Measurements from ENCODE around the gene NUB1.

NUB1 gene

DNA sequence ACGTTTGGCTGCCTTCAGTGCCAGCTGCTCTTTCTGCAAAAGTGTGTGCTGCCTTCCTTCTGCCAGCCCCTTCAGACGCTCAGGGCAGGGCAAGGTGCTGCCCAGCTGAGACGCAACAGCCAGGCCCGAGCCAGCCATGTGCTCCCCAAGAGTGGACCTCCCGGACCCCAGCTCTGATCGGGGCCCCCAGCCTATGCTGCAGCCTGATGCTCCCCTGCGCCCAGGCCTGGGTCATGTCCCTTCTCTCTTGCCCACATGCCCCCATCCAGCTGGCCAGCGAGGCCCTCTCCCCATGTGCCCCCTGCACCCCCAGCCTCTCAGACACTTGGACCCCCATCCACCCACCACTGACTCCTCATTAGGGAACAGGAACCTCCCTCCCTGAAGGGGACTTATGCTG lies 50.4 kb downstream of the NUB1 start:
- DNase-seq, result no peak

DNA sequence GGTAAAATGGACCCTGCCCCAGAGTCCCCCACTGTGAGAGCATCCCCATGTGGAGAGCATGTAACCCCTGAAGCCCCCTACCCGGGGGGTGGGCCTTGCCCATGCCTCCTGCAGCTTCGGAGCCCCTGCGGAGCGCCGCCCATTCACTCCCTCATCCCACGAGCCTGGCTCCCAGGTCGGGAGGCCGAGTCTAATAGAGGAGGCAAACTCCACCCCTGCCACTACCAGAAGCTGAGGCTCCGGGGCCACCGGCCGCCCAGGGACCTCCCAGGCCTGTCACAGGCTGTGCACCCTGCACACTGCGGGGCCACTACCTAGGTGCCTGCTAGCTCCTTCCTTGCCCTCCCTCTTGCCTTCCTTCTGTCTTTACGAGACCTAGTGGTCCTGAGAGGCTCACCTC lies 50.8 kb downstream of the NUB1 start:
- DNase-seq, result no peak

DNA sequence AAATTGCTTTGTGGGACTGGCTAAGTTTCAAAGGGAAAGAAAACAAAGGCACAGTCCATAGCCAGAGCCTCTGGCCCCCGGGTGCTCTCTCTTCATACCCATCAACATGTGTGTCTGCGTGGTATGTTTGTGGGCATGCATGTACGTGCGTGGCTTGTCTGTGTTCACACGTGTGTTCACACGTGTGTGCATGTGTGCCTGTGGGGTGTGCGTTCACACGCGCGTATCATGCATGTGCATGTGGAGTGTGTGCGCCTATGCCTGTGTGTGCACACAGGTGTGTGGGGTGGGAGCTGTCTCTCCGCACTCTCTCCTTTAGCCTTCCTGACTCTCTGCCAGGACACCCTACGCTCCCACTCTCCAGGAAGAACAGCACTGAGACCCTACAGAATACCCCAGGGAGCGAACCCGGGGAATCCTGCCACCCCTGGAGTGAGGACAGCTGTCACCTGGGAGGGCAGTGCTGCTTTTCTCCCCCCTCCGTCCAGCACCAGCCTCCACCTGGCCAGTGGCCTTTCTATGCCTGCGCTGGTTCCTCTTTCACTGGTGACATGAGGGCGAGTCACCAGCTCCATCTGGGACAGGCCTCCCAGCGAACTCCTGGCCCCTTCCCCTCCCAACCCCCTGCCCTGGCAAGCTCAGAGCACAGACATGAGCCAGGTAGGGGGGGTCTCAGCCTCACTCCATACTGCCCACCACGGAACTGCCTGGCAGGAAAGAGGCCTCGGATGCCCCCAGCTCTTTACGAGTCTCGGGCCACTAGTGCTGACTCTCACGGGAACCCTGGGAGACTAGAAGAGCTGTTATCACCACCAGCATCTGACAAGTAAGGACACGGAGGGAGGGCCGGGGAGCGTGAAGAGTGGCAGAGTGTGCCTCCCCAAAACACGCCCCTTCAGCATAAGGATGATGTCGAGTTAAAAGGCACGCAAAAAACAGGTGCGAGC lies 51.7 kb downstream of the NUB1 start:
- DNase-seq, result no peak

DNA sequence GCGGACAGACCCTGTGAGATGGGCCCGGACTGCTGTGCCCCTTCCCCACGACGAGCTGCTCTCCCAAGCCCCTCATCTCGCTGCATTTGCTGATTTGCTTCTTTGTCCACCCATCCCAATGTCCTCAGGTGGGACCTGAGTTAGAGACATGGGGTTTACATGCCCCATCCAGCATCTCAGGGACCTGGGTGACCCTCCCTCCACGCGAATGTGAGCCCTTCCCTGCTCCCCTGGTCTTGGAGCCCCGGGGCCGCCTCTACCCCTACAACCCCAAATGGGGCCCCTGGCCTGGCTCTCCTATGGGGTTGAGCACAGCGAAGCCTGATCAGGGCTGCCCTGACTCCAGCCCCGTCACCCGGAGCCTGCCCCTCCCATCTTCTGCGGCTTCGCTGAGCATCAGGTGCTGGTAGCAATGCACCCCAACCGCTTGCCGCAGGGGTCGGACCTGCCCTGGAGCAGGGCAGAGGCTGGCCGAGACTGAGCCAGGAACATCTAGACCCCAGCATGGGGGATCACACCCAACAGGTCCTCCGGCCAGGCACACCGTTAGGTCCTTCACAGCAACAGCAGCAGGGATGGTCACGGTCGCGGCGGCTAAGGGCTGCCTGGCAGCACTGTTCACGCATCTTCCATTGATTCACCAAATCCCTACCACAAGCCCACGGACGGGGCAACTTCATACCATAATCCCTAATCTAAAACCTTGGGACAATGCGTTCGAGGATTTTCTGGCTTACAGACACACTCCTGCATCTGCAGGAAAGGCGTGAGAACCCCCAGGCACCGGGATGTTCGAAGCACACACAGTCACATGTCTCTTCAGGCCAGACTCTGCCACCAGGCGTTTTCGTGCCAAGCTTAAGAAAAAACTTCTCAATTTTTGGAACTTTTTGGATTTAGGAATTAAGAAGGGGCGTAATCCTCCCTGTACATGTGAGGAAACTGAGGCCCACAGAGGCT lies 52.7 kb downstream of the NUB1 start:
- DNase-seq, result no peak

DNA sequence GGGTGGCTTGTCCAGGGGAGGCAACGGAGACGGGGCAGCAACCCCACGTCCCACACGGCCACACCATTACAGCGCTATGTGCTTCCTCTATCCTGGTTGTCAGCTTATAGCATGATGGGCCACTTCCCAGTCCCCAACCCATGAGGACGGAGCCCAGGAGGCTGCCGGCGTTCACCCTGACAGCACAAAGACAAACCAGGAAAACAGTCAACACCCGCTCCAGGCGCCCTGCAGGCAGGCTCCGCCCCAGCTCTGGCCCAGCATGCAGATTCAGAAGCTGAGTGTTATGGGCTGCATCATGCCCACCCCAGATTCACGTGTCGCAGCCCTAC lies 53.4 kb downstream of the NUB1 start:
- DNase-seq, result no peak

DNA sequence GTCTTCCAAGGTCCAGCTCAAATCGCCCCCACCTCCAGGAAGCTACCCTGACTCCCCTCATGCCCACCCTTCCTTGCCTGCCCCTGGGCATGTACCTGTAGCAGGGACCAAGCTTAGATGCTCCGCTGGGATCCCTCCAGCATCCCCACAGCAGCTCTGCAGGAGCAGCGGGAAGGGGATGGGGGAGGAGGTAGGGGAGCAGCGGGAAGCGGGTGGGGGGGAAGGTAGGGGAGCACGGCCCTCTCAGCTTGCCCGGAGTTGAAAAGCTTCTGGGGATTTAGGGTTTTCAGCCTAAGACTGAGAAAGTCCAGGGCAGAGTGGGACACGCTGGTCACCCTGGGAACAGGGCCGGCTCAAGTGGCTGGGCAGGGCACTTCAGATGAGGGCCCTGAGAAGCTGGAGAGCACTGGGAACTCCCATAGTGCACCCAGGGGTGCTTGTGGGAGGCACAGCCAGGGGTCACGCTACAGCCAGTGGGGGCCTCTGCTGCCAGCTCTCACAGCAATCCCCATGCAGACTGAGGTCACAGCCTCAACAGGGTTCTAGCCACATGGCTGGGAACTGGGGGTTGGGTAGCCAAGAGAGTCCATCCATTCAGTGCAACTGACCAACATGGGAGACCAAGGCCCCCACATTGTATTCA lies 54.8 kb downstream of the NUB1 start:
- no peak for DNase-seq

DNA sequence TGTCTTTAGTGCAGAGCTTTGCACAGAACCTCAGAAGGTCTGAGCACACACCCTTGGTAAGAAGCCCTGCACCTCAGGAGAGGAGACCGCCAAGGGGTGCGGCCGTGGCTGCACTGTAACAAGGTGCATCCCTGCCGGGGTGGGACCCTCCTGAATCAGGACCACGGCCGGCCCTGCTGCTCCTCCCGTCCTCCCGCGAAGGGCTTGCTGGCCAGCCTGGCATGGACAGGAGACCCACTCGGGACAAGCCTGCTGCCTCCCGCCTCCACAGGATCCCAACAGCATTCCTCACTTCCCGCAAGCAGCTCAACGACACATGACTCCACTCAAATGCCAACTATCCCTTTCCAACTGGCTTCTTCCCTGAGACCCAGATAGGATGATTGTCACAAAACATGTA lies 55.4 kb downstream of the NUB1 start:
- no peak for DNase-seq

DNA sequence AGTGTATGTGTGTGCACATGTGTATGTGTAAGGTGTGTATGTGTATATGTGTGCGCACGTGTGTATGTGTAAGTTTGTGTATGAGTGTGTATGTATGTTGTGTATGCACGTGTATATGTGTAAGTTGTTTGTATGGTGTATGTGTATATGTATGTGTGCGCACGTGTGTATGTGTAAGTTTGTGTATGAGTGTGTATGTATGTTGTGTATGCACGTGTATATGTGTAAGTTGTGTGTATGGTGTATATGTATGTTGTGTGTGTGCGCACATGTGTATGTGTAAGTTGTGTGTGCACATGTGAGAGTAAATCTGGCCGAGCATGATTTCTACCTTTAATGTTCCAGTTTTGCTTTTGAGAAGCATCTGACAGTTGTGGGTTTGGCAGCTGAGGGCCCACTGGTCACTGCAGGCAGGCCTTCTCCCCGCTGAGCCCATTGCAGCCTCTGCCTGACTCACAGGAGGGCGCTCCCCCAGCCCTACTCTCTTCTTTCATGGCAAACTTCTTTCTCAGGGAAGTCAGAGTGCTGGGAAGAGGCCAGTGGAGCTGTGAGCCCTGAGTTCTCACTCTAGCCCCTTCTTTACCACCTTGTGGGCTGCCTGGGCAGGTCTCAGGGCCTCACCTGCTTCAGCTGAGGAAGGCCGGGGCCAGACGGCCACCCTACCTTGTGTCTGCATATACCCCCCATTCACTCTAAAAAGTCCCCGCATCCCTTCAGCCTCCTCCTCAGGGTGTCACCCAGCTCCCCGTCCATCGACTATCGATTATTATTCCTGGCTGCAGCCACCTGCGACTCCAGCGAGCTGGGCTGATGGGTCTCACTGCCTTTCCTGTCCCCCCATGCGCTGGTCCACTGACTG lies 57.1 kb downstream of the NUB1 start:
- DNase-seq, result no peak

DNA sequence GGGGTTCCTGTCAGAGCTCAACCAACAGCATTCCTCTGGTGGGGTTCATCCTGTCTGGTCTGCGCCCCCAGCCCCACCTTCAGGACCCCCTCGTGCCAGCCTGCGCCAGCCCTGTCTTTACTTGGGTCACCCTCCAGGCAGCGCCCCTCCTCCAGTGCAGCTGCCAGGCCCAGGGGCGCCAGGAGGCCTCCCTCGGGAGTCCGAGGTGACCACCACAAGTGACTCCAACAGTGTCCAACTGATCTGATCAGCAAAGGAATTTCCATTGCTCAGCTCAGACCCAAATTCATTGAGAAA lies 57.6 kb downstream of the NUB1 start:
- no peak for DNase-seq

DNA sequence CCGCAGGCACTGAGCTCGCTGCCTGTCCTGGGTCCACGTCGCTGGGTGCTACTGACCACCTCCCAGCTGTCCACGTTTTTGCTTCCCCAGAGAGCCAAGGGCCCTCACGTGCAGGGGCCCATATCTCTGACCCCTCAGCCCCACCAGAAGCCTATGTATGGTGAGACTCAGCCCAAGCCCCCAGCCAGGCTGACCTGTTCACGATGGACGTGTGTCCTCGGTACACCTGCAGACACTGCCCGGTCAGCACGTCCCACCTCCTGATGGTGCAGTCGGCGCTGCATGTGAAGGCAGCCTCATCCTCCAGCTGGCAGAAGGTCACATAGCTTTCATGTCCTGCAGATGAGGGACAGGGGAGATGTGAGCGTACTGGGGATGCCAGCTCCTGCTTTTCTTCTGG lies 58.3 kb downstream of the NUB1 start:
- no peak for DNase-seq

DNA sequence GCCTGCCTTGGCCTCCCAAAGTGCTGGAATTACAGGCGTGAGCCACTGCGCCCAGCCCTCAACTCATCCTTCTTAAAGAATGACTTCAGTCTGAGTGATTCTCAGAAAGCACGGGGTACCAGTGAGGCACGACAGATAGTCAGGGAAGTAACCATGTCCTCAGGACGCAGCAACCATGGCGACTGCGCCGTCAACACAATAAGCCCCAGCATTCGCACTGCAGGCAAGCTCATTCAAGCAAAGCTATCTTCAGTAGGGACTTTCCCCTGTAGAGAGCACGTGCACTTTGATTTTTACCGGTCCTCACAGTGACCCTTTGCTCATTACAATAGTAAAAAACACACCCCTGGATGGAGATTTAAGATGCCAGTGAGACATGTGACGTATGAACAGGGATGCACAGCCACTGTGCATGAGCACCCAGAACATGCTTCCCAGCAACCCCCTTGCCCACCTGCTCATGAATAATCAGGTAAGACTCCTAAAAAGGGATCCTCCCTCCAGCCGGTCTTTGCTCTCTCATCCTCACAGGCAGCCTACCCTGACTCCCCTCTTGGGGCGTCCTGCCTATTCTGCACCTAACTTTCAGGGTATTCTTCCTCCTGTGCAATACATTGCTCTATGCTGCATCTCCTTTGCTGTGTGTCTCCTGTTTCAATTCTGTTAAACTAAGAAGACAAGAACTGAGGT lies 59.2 kb downstream of the NUB1 start:
- no peak for DNase-seq

DNA sequence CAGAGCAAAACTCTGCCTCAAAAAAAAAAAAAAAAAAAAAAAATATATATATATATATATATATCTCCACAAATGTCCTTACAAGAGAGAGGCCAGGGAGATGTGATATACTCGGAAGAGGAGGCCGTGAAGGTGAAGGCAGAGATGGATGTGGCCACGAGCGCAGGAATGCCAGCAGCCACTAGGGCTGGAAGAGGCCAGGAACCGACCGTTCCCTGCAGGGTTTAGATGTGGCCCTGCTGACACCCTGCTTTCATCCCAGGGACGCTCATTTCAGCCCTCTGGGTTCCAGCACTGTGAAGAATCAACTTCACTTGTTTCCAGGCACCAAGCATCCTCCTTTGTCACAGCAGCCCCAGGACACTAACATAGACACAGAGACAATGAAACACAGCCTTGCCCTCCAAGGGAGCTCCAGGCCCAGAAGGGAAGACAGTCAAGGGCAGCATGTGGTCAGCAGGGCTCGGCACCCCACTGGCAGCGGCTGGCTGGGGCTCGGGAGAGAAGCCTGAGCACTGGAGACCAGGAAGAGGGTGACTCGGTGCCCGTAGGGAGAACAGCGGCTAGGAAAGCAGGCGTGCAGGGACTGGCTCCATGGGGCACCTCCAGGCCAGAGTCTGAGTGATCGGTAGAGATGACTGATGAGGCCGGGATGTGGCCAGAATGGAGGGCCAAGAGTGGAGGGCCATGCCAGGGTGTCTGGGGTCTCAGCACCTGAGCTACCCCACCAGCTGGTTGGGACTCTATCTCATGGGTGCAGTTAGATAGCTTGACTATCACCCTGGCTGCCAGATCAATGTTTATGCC lies 60.6 kb downstream of the NUB1 start:
- DNase-seq, result no peak

DNA sequence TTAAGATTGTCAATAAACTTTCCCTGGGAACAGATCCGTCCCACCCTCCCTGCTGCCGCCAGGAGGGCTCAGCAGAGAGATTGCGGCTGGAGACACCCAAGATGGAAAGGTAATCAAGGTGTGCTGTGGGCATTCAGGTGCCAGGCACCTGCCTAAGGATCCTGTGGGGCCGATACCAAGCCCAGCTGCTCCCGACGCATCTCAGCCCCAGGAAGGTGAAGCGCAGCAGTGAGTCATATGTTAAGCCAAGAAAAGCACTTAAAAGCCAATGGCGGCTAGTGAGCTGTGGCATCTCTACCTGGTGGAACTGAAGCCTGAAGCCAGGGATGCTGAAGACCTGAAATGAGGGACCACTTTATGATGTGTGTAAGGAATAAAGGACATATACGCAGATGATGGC lies 62.2 kb downstream of the NUB1 start:
- DNase-seq, result no peak

DNA sequence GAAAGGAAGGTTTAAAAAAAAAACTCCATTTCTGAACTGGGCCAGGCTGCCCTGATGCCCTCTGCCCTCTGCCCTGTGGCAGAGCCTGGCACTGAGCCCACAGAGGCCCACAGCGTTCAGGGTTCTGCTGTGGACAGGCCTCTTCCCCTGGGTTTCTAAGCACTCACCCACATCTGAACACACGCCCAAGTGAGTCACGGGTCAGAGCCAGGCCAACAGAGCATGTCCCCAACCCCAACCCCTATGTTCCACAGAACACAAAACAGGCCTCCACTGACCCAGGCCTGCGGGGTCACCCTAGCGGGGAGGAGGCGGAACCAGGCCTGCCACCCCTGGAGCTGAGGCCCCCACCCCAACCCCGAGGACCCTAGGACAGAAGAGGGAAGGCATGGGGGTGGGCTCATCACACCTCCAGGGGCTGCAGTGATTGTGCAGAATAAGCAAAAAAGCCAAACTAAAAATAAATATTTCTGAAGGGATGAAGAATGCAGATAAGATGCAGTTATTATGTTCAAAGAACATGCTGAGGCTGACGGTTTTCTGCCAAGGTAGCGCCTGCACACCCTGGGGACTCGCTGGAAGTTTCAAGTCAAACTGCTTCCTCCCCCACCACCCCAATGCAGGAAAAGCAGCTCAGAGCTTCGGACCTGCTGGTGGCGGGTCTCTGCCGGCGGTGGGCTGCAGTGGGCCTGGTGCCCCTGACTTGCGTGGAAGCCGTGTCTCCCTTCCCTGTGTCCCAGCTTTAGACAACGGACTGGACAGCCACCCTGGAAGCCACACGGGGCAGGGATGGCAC lies 62.8 kb downstream of the NUB1 start:
- no peak for DNase-seq

DNA sequence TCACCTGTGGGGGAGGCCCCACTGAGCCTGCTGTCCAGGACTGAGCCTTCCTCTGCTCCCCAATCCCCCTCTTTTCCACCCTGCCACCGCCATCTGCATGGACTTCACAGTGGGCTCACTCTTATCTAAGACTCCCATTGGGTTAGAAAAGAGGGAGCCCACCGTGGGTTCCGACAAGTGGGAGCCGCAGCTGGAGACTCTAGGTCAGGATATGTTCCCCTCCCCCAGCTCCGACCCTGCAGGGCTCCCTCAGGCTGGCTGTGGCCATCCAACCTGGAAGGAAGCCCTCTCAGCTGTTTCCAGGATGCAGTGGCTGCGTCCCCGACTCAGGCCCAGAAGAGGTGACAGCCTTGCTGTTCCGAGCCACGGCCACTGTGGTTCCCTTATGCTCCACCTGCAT lies 63.4 kb downstream of the NUB1 start:
- DNase-seq, result no peak

DNA sequence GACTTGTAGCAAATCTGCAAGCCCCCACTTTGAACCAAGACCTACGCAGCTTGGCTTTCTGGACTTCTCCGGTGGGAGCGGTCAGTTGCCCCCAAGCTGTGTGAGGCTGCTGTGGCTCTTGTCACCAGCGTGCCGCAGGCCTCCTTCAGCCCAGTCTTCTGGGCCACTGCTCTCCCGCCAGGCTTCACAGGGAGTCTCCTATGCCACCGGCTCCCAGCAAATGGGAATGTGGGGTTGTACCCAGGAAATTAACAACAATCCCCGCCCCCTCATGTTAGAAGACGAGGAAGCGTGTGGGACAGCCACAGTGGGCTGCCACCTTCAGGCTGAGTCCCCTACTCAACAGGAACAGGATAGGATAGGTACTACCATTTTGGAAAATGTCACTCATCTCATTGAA lies 64.0 kb downstream of the NUB1 start:
- no peak for DNase-seq

DNA sequence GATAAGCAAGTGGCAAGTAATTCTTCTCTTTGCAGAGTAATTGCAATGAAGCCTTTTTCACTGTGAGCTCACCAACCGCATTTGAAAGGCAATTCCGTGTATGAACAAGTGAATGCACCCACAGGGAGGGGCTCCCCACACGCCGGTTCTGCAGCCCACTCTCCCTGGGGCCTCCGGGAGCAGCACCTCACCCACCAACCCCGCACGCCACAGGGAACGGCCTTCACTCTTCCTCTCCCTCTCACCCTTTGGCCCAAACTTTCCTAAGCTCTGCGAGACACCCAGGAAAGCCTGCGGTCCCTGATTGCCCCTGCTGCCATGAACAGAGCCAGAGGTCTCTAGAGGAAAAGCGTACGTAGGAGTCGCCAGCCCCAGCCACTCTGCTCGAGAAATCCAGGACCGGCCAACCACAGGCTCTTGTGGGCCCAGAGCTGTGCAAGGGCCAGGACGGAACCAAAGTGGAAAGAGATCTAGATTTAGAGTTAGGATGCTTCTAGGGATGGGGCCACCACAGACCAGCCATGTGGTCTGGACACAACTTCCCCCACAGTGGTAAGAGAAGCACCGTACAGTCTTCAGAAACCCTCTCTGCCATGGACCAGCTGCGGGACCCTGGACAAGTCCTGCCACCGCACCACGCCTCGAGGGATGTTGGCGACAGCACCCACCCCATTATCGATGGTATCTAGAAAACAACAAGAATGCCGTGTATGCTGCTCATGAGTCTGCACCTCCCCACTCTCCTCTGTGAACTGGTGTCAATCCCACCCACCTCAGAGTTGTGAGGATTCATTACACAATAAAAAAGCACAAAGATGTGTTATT lies 64.7 kb downstream of the NUB1 start:
- DNase-seq, result no peak

DNA sequence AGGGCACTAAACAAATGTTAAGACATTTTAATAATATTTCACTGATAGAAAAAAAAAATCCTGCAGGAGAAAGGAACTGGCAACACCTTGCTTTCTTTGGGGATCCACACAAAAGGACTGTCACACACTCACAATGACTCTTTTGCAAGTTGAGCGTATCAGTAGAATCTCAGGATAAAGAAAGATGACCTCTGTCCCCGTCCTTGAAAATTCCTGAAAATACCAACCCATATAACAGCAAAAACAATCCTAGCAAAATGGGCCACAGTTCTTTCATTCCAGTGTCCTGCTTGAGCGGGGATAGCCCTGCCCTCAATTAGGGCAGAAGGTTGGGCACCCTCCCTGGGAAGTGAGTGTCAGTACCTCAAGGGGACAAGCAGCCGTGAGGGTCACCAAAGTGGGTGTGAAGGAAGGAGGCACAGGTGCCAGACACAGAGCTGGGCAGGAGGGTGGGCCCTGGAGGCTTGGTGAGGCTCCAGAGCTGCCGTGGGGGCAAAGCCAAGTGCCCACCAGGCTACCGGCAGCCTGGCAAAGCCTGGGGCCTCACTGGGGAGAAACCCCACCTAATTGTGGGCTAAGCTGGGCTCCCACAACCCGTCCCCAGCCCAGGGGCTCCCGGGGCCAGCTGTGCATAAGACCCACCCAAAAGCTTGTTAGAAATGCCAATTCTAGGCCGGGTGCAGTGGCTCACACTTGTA lies 65.4 kb downstream of the NUB1 start:
- DNase-seq, result no peak

DNA sequence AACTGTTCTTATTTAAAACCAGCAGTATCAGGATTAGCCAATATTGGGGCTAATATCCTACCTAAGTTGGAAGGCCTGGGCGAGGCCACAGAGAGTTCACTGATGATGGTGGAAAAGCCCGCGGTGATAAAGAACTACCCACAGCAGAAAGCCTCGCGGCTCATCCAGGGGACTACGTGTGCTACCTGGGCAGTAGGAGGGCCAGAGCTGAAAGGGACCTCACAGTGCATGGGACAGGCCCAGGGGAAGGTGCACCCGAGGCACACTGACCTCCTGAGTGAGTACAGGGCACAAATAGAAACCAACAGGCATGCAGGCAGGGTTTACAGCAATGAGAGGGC lies 66.9 kb downstream of the NUB1 start:
- no peak for DNase-seq

All from NCI-H2227 treated with DMSO at 0.1 percent for 48 hours (cell line).